Sigmoid colon (tissue), 7 donors: ENCODE data around the gene TBC1D2B. TPM values are rescaled to one million over a fixed set of nuclear protein-coding genes. Genes with fewer than 3 reads are reported as not detected.
"Not testable (repeated sequence)": the region's sequence is repeated elsewhere in the genome, so short reads cannot be mapped to it uniquely, and the experiment has no call there.

ENCODE experiments used
- DNase-seq: peaks from one replicate; pipeline ENCODE4 v3.0.0-alpha.2; 2019
- H3K27ac ChIP-seq, 4 donors: fragments of 200-600 bp; sonication (generic); one replicate each; pipeline ENCODE4 v1.5.1; 2016 to 2019; ENCODE audit warnings: mild to moderate bottlenecking in 1 of 4
- H3K27me3 ChIP-seq, 3 donors: fragments of 200-600 bp; sonication (generic); one replicate each; pipeline ENCODE4 v1.5.1; 2019; ENCODE audit warnings: mild to moderate bottlenecking in 1 of 3
- H3K36me3 ChIP-seq, 4 donors: fragments of 200-600 bp; sonication (generic); one replicate each; pipeline ENCODE4 v1.5.1; 2016 to 2019
- H3K4me1 ChIP-seq, 4 donors: fragments of 200-600 bp; sonication (generic); one replicate each; pipeline ENCODE4 v1.5.1; 2017 to 2019
- H3K4me3 ChIP-seq, 4 donors: fragments of 200-600 bp; sonication (generic); one replicate each; pipeline ENCODE4 v1.5.1; 2017 to 2019; ENCODE audit warnings: mild to moderate bottlenecking in 2 of 4, moderate library complexity in 1 of 4
- H3K9me3 ChIP-seq, 4 donors: fragments of 200-600 bp in 3 of 4; sonication (generic) in 3 of 4; one replicate each; pipeline versions ENCODE4 v1.5.1 to v1.6.1; 2013 to 2019
- CTCF ChIP-seq, 4 experiments: fragments of 450-650 bp in 3 of 4; fragments of 200-600 bp in 1 of 4; IDR thresholded peaks; one replicate each; pipeline ENCODE4 v1.5.1; 2016 to 2019; ENCODE audit warnings: antibody characterized with exemption in 4 of 4, mild to moderate bottlenecking in 3 of 4, moderate library complexity in 2 of 4
- EP300 ChIP-seq, 4 donors: sonication (generic); formaldehyde crosslinking; IDR thresholded peaks; one replicate each; pipeline ENCODE4 v1.6.1; 2017; ENCODE audit warnings: antibody characterized with exemption in 4 of 4
- POLR2A ChIP-seq, 2 donors: fragments of 450-650 bp; IDR thresholded peaks; one replicate each; pipeline ENCODE4 v1.6.1; 2016; ENCODE audit warnings: antibody characterized with exemption in 2 of 2, mild to moderate bottlenecking in 2 of 2, moderate library complexity in 2 of 2
- POLR2AphosphoS5 ChIP-seq, 4 donors: sonication (generic); formaldehyde crosslinking; IDR thresholded peaks; one replicate each; pipeline ENCODE4 v1.6.1; 2017; ENCODE audit warnings: antibody characterized with exemption in 4 of 4
- WGBS, 2 donors: extraction: QIAGEN DNeasy Blood & Tissue Kit; methylation state at CpG; one replicate each; pipeline ENCODE4 v1.1.7; 2013; 5-methylcytosine and 5-hydroxymethylcytosine counted together
- intact Hi-C: fragments of 100-400 bp; cut with DNase I; formaldehyde crosslinking; loops from one replicate; pipeline ENCODE4 v1.15.1; 2023
- polyA plus RNA-seq, 3 donors: library from polyadenylated mRNA; stranded (reverse); fragments of 200-250 nt; gene quantifications; one replicate each; pipeline ENCODE4 v1.2.3, GENCODE V29; 2013
- total RNA-seq, 4 donors: library from RNA; depleted of rRNA; stranded (reverse); fragments of >200 nt; gene quantifications; one replicate each; pipeline ENCODE4 v1.1.0, GENCODE V29; 2016
- donor health status: healthy with polysubstance abuse.
- donor health status: Bipolar disorder and iron deficiency.
- donor health status: healthy.

Gene TBC1D2B
- total and polyA plus RNA-seq, 7 donors = 7.6 to 47.1 (median 29.9) TPM

- intact Hi-C loops = no loop called here
- Histone ChIP-seq H3K9me3 (no peaks in the 10 kb centered on the region), H3K4me1 (peaks cover 0 to 58% (median 52%) of the 10 kb centered on the region in 4 donors), H3K27me3 (no peaks in the 10 kb centered on the region), H3K27ac (peak overlapping the region; percentile 82 to 90 (median 84)), H3K36me3 (peaks cover 0 to 6% (median 0%) of the 10 kb centered on the region in 4 donors), H3K4me3 (no peak overlapping the region)
- 85% methylated on average over 26 of the region's 28 CpGs for WGBS, 2 donors
- DNase-seq = peak; percentile 68
- no peak for TF ChIP-seq POLR2A (IDR thresholded peaks at IDR 0.05)
- no peak for TF ChIP-seq CTCF (IDR thresholded peaks at IDR 0.05)
These were observed 84.9 kb downstream of the TBC1D2B start for GRCh38 chr15:77992356-77993222.

- not testable (repeated sequence) for H3K9me3 ChIP-seq, H3K27me3 ChIP-seq, H3K4me3 ChIP-seq, H3K36me3 ChIP-seq
- peak in 2 of 4 donors; percentile 56 to 58 for TF ChIP-seq EP300 (IDR thresholded peaks at IDR 0.05)
- peak; percentile 51 to 91 (median 86) for TF ChIP-seq POLR2AphosphoS5 (IDR thresholded peaks at IDR 0.05)
- WGBS, 2 donors = 68 to 70% methylated on average over 9 of the region's 9 CpGs
- Histone ChIP-seq H3K4me1 (peaks cover 0 to 66% (median 58%) of the 10 kb centered on the region in 4 donors), H3K27ac (peak overlapping the region; percentile 82 to 90 (median 84))
- intact Hi-C loops = loop anchor here (2.0 kb wide), 1 partner anchor 17 kb away; no protein-coding TSS in a partner anchor
- DNase-seq = peak; percentile 97
These were observed 85.8 kb downstream of the TBC1D2B start for GRCh38 chr15:77991658-77992201.

- TF ChIP-seq EP300 (IDR thresholded peaks at IDR 0.05) (no peak), POLR2AphosphoS5 (IDR thresholded peaks at IDR 0.05) (no peak), POLR2A (IDR thresholded peaks at IDR 0.05) (no peak), CTCF (IDR thresholded peaks at IDR 0.05) (no peak)
- Histone ChIP-seq H3K27me3 (no peaks in the 10 kb centered on the region), H3K4me1 (peaks cover 0 to 66% (median 58%) of the 10 kb centered on the region in 4 donors), H3K36me3 (no peaks in the 10 kb centered on the region), H3K27ac (peak overlapping the region; percentile 82 to 90 (median 84)), H3K9me3 (no peaks in the 10 kb centered on the region), H3K4me3 (no peak overlapping the region)
- 84 to 88% methylated on average over 12 of the region's 12 CpGs for WGBS, 2 donors
- intact Hi-C loops = loop anchor here (2.0 kb wide), 1 partner anchor 16 kb away; no protein-coding TSS in a partner anchor
- DNase-seq = peak; percentile 63
These were observed 86.5 kb downstream of the TBC1D2B start for GRCh38 chr15:77991029-77991406.

GRCh38 chr15:77989296-77990143 is 88.0 kb downstream of the TBC1D2B start:
- peak; percentile 60 for DNase-seq
- no peaks in the 10 kb centered on the region for H3K27me3 ChIP-seq
- TF ChIP-seq CTCF (IDR thresholded peaks at IDR 0.05) (no peak), POLR2AphosphoS5 (IDR thresholded peaks at IDR 0.05) (no peak), EP300 (IDR thresholded peaks at IDR 0.05) (no peak), POLR2A (IDR thresholded peaks at IDR 0.05) (no peak)
- intact Hi-C loops = loop anchor here (2.0 kb wide), 1 partner anchor 15 kb away; no protein-coding TSS in a partner anchor
- peaks cover 0 to 56% (median 53%) of the 10 kb centered on the region in 4 donors for H3K4me1 ChIP-seq
- no peak overlapping the region for H3K4me3 ChIP-seq
- no peaks in the 10 kb centered on the region for H3K36me3 ChIP-seq
- no peaks in the 10 kb centered on the region for H3K9me3 ChIP-seq
- peak overlapping the region in 3 of 4 donors; percentile 82 to 90 (median 86) for H3K27ac ChIP-seq
- WGBS, 2 donors = 70 to 79% methylated on average over 21 of the region's 22 CpGs
